Thyroid gland (tissue), 4 donors: Measurements from ENCODE around the gene CXorf58.

Experiments
- CTCF ChIP-seq, 6 experiments: fragments of 200-600 bp in 3 of 6; fragments of 450-650 bp in 3 of 6; sonication (generic) in 3 of 6; IDR thresholded peaks; one replicate each; pipeline ENCODE4 v1.5.1; 2016 to 2019; ENCODE audit warnings: antibody characterized with exemption in 6 of 6, mild to moderate bottlenecking in 2 of 6, inconsistent platforms in 1 of 6, moderate library complexity in 1 of 6
- POLR2A ChIP-seq, 2 donors: fragments of 450-650 bp; IDR thresholded peaks; one replicate each; pipeline ENCODE4 v1.6.1; 2017; ENCODE audit warnings: antibody characterized with exemption in 2 of 2, mild to moderate bottlenecking in 2 of 2, moderate library complexity in 1 of 2

GRCh38 chrX:23964191-23964590 is 56.4 kb downstream of the CXorf58 start:
- TF ChIP-seq CTCF (IDR thresholded peaks at IDR 0.05) (no peak), POLR2A (IDR thresholded peaks at IDR 0.05) (no peak)
